K562 (cell line): ENCODE results near the gene SLC22A23. TPM values are rescaled to one million over a fixed set of nuclear protein-coding genes. Genes with fewer than 3 reads are reported as not detected.

Experiments
- CBFA2T3 ChIP-seq: fragments of 450-650 bp; IDR thresholded peaks from 2 replicates; pipeline ENCODE4 v1.6.1; 2017
- CBX3 ChIP-seq, 2 experiments: IDR thresholded peaks; 1 replicate in 1 of 2; 2 replicates in 1 of 2; pipeline ENCODE4 v1.6.1; 2012; ENCODE audit warnings: inconsistent platforms in 2 of 2, low read length in 2 of 2, borderline replicate concordance in 1 of 2, control low read depth in 1 of 2
- HDAC3 ChIP-seq: fragments of 450-650 bp; IDR thresholded peaks from 2 replicates; pipeline ENCODE4 v1.6.1; 2018; ENCODE audit warnings: borderline replicate concordance, mild to moderate bottlenecking, moderate library complexity; ENCODE audit not compliant: partially characterized antibody
- MIER1 ChIP-seq: fragments of 450-650 bp; IDR thresholded peaks from 2 replicates; pipeline ENCODE4 v1.6.1; 2016; ENCODE audit warnings: antibody characterized with exemption, mild to moderate bottlenecking, low read depth
- NFIX ChIP-seq: fragments of 250-450 bp; sonication (Bioruptor Pico); IDR thresholded peaks from 2 replicates; pipeline ENCODE4 v1.4.0; 2020; ENCODE audit warnings: low read depth, mild to moderate bottlenecking, moderate library complexity
- ZNF76 ChIP-seq: fragments of 250-450 bp; sonication (Bioruptor Pico); IDR thresholded peaks from 2 replicates; pipeline ENCODE4 v1.4.0; 2020; ENCODE audit warnings: mild to moderate bottlenecking, moderate library complexity, borderline replicate concordance
- polyA plus RNA-seq, 8 experiments: library from polyadenylated mRNA; depleted of rRNA in 4 of 8; stranded (reverse) in 5 of 8; unstranded in 3 of 8; fragments of >200 nt; fragmentation: Nextera tagmentation in 2 of 8; fragmentation: Illumina TruSeq in 1 of 8; extraction: Ambion mirVana in 2 of 8; extraction: Trizol in 1 of 8; gene quantifications; 2 replicates each; pipeline versions ENCODE4 v1.2.1 to v1.2.3, GENCODE V29; 2011 to 2014; ENCODE audit warnings: inconsistent platforms in 1 of 8, missing spikeins in 1 of 8
- total RNA-seq, 7 experiments: library from RNA; depleted of rRNA in 6 of 7; stranded (reverse); fragments of >200 nt in 6 of 7; fragmentation: Illumina TruSeq in 2 of 7; extraction: Trizol in 2 of 7; gene quantifications; 2 replicates each; pipeline versions ENCODE4 v1.2.1 to v1.2.3, GENCODE V29; 2011 to 2021; ENCODE audit warnings: low replicate concordance in 1 of 7
- TF ChIP-seq, protein P1 (sequence below): fragments of 450-650 bp; IDR thresholded peaks from 2 replicates; pipeline ENCODE4 v1.6.1; 2016; ENCODE audit warnings: mild to moderate bottlenecking, moderate library complexity
- TF ChIP-seq, protein P2 (sequence below), 2 experiments: fragments of 250-450 bp in 1 of 2; fragments of 450-650 bp in 1 of 2; sonication (Bioruptor Pico) in 1 of 2; IDR thresholded peaks; 2 replicates each; pipeline versions ENCODE4 v1.6.1 to v1.8.0; 2016 to 2021; ENCODE audit warnings: mild to moderate bottlenecking in 2 of 2, moderate library complexity in 2 of 2, missing compliant biosample characterization in 1 of 2, missing genetic modification characterization in 1 of 2
- TF ChIP-seq, protein P3 (sequence below): fragments of 450-650 bp; IDR thresholded peaks from 2 replicates; pipeline ENCODE4 v1.6.1; 2014; ENCODE audit warnings: low read depth, mild to moderate bottlenecking, moderate library complexity, borderline replicate concordance
- TF ChIP-seq, protein P4 (sequence below): fragments of 250-450 bp; sonication (Bioruptor Pico); IDR thresholded peaks from 2 replicates; pipeline ENCODE4 v1.8.0; 2022; ENCODE audit warnings: moderate library complexity, mild to moderate bottlenecking, inconsistent platforms

The SLC22A23 gene
- total and polyA plus RNA-seq, 9 of the 15 experiments (the other 6 are each of a cell fraction or from before 2014, with no cell fraction given), result 0.30 to 8.7 (median 2.5) TPM

DNA sequence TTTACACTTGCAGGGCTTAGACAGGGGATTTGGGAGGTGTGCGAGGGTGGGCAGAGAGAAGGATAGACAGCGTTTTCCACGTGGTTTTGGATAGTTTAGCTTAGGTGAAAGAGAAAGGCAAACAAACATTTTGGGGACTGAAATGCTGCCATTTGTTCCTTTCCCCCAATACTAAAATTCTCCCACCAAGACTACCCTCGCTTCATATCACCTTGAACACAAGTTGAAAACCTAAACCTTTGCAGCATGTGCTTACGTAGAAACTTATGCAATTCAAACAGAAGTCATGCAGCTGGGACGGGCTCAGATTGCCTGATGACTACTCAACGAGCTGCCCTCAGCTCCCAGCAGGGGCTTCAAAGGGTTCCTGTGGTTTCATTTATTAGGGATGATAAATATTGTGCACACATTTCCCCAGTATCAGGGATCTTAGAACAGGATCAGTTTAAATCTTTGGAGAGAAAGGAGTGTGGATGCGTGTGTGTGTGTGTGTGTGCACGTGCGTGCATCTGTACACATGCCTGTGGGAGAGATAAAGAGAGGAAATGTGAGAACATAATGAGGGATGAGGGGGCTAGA, 77.3 kb downstream of the SLC22A23 start (continued):
- TF ChIP-seq, protein P1, sequence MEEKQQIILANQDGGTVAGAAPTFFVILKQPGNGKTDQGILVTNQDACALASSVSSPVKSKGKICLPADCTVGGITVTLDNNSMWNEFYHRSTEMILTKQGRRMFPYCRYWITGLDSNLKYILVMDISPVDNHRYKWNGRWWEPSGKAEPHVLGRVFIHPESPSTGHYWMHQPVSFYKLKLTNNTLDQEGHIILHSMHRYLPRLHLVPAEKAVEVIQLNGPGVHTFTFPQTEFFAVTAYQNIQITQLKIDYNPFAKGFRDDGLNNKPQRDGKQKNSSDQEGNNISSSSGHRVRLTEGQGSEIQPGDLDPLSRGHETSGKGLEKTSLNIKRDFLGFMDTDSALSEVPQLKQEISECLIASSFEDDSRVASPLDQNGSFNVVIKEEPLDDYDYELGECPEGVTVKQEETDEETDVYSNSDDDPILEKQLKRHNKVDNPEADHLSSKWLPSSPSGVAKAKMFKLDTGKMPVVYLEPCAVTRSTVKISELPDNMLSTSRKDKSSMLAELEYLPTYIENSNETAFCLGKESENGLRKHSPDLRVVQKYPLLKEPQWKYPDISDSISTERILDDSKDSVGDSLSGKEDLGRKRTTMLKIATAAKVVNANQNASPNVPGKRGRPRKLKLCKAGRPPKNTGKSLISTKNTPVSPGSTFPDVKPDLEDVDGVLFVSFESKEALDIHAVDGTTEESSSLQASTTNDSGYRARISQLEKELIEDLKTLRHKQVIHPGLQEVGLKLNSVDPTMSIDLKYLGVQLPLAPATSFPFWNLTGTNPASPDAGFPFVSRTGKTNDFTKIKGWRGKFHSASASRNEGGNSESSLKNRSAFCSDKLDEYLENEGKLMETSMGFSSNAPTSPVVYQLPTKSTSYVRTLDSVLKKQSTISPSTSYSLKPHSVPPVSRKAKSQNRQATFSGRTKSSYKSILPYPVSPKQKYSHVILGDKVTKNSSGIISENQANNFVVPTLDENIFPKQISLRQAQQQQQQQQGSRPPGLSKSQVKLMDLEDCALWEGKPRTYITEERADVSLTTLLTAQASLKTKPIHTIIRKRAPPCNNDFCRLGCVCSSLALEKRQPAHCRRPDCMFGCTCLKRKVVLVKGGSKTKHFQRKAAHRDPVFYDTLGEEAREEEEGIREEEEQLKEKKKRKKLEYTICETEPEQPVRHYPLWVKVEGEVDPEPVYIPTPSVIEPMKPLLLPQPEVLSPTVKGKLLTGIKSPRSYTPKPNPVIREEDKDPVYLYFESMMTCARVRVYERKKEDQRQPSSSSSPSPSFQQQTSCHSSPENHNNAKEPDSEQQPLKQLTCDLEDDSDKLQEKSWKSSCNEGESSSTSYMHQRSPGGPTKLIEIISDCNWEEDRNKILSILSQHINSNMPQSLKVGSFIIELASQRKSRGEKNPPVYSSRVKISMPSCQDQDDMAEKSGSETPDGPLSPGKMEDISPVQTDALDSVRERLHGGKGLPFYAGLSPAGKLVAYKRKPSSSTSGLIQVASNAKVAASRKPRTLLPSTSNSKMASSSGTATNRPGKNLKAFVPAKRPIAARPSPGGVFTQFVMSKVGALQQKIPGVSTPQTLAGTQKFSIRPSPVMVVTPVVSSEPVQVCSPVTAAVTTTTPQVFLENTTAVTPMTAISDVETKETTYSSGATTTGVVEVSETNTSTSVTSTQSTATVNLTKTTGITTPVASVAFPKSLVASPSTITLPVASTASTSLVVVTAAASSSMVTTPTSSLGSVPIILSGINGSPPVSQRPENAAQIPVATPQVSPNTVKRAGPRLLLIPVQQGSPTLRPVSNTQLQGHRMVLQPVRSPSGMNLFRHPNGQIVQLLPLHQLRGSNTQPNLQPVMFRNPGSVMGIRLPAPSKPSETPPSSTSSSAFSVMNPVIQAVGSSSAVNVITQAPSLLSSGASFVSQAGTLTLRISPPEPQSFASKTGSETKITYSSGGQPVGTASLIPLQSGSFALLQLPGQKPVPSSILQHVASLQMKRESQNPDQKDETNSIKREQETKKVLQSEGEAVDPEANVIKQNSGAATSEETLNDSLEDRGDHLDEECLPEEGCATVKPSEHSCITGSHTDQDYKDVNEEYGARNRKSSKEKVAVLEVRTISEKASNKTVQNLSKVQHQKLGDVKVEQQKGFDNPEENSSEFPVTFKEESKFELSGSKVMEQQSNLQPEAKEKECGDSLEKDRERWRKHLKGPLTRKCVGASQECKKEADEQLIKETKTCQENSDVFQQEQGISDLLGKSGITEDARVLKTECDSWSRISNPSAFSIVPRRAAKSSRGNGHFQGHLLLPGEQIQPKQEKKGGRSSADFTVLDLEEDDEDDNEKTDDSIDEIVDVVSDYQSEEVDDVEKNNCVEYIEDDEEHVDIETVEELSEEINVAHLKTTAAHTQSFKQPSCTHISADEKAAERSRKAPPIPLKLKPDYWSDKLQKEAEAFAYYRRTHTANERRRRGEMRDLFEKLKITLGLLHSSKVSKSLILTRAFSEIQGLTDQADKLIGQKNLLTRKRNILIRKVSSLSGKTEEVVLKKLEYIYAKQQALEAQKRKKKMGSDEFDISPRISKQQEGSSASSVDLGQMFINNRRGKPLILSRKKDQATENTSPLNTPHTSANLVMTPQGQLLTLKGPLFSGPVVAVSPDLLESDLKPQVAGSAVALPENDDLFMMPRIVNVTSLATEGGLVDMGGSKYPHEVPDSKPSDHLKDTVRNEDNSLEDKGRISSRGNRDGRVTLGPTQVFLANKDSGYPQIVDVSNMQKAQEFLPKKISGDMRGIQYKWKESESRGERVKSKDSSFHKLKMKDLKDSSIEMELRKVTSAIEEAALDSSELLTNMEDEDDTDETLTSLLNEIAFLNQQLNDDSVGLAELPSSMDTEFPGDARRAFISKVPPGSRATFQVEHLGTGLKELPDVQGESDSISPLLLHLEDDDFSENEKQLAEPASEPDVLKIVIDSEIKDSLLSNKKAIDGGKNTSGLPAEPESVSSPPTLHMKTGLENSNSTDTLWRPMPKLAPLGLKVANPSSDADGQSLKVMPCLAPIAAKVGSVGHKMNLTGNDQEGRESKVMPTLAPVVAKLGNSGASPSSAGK, result peak; percentile 48
- TF ChIP-seq NFIX (CRISPR knock-in tag) (no peak), ZNF76 (no peak), CBFA2T3 (peak; percentile 13; the same call in 1 of the 2 replicates), CBX3 (IDR thresholded peaks at IDR 0.05; ENCODE audit: borderline replicate concordance in 1 of 2, low read length in 2 of 2) (no peak), HDAC3 (no peak), MIER1 (no peak)
- TF ChIP-seq, protein P2, sequence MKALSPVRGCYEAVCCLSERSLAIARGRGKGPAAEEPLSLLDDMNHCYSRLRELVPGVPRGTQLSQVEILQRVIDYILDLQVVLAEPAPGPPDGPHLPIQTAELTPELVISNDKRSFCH (CRISPR knock-in tag; IDR thresholded peaks at IDR 0.05), result no peak
- TF ChIP-seq, protein P2 (tag; IDR thresholded peaks at IDR 0.05), result no peak
- TF ChIP-seq, protein P3, sequence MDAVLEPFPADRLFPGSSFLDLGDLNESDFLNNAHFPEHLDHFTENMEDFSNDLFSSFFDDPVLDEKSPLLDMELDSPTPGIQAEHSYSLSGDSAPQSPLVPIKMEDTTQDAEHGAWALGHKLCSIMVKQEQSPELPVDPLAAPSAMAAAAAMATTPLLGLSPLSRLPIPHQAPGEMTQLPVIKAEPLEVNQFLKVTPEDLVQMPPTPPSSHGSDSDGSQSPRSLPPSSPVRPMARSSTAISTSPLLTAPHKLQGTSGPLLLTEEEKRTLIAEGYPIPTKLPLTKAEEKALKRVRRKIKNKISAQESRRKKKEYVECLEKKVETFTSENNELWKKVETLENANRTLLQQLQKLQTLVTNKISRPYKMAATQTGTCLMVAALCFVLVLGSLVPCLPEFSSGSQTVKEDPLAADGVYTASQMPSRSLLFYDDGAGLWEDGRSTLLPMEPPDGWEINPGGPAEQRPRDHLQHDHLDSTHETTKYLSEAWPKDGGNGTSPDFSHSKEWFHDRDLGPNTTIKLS, result no peak
- TF ChIP-seq, protein P4, sequence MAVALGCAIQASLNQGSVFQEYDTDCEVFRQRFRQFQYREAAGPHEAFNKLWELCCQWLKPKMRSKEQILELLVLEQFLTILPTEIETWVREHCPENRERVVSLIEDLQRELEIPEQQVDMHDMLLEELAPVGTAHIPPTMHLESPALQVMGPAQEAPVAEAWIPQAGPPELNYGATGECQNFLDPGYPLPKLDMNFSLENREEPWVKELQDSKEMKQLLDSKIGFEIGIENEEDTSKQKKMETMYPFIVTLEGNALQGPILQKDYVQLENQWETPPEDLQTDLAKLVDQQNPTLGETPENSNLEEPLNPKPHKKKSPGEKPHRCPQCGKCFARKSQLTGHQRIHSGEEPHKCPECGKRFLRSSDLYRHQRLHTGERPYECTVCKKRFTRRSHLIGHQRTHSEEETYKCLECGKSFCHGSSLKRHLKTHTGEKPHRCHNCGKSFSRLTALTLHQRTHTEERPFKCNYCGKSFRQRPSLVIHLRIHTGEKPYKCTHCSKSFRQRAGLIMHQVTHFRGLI (CRISPR knock-in tag), result no peak
